Suprapubic skin (tissue), 4 donors: Measurements from ENCODE around the gene IL17RC. TPM values are rescaled to one million over a fixed set of nuclear protein-coding genes. Genes with fewer than 3 reads are reported as not detected.
A peak's percentile ranks its signal among the peaks of the same experiment; 100 is the strongest.

ENCODE experiments used
- DNase-seq, 2 donors: peaks; one replicate each; pipeline ENCODE4 v3.0.0-alpha.2; 2019; ENCODE audit warnings: low spot score in 2 of 2
- H3K27ac ChIP-seq: fragments of 200-600 bp; sonication (generic); one replicate; pipeline ENCODE4 v1.5.1; 2019
- H3K27me3 ChIP-seq: fragments of 200-600 bp; sonication (generic); one replicate; pipeline ENCODE4 v1.5.1; 2019
- H3K36me3 ChIP-seq: fragments of 200-600 bp; sonication (generic); one replicate; pipeline ENCODE4 v1.5.1; 2019
- H3K4me1 ChIP-seq: fragments of 200-600 bp; sonication (generic); one replicate; pipeline ENCODE4 v1.5.1; 2019
- H3K4me3 ChIP-seq: fragments of 200-600 bp; sonication (generic); one replicate; pipeline ENCODE4 v1.5.1; 2019; ENCODE audit warnings: mild to moderate bottlenecking
- H3K9me3 ChIP-seq: fragments of 200-600 bp; sonication (generic); one replicate; pipeline ENCODE4 v1.5.1; 2019
- EP300 ChIP-seq: sonication (generic); formaldehyde crosslinking; IDR thresholded peaks from one replicate; pipeline ENCODE4 v1.6.1; 2017; ENCODE audit warnings: antibody characterized with exemption
- POLR2A ChIP-seq, 2 donors: fragments of 450-650 bp; IDR thresholded peaks; one replicate each; pipeline ENCODE4 v1.6.1; 2017; ENCODE audit warnings: antibody characterized with exemption in 2 of 2, mild to moderate bottlenecking in 2 of 2, moderate library complexity in 2 of 2
- POLR2AphosphoS5 ChIP-seq, 3 donors: sonication (generic); formaldehyde crosslinking; IDR thresholded peaks; one replicate each; pipeline ENCODE4 v1.6.1; 2017; ENCODE audit warnings: antibody characterized with exemption in 3 of 3
- WGBS: methylation state at CpG from one replicate; pipeline ENCODE4 v1.1.5; 2018; 5-methylcytosine and 5-hydroxymethylcytosine counted together
- total RNA-seq, 4 donors: library from RNA; depleted of rRNA; stranded (reverse); fragments of >200 nt; gene quantifications; one replicate each; pipeline ENCODE4 v1.1.0, GENCODE V29; 2016
- TF ChIP-seq, protein P1 (sequence below), 2 donors: fragments of 200-600 bp in 1 of 2; fragments of 450-650 bp in 1 of 2; sonication (generic) in 1 of 2; IDR thresholded peaks; one replicate each; pipeline ENCODE4 v1.5.1; 2016 to 2019; ENCODE audit warnings: antibody characterized with exemption in 2 of 2, mild to moderate bottlenecking in 1 of 2, moderate library complexity in 1 of 2

The IL17RC gene
- total RNA-seq, 4 donors from 2014 or later = 92.5 to 185 (median 137) TPM

DNA sequence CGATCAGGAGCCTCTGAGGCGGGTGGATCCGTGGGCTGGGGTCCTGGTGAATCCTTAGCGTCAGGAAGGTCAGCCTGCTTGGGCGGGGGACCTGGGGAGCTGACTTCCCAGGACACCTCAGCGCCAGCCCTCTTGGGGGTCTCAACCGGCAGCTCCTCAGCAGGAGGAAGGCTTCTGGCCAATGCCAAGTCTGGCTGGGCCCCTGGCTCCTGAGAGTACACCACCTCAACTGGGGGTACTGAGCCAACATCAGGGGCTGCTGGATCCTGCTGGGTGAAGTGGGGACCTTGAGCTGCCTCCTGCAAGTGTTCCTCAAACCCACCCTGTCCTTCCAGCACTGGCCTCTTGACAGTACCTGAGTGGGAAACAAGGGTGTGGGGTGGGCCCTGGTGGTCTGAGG is 32.2 kb downstream of the IL17RC start:
- 100% methylated on average over 7 of the region's 7 CpGs for WGBS
- no peak overlapping the region for H3K27ac ChIP-seq
- no peaks in the 10 kb centered on the region for H3K27me3 ChIP-seq
- no peak for DNase-seq
- TF ChIP-seq, protein P1, sequence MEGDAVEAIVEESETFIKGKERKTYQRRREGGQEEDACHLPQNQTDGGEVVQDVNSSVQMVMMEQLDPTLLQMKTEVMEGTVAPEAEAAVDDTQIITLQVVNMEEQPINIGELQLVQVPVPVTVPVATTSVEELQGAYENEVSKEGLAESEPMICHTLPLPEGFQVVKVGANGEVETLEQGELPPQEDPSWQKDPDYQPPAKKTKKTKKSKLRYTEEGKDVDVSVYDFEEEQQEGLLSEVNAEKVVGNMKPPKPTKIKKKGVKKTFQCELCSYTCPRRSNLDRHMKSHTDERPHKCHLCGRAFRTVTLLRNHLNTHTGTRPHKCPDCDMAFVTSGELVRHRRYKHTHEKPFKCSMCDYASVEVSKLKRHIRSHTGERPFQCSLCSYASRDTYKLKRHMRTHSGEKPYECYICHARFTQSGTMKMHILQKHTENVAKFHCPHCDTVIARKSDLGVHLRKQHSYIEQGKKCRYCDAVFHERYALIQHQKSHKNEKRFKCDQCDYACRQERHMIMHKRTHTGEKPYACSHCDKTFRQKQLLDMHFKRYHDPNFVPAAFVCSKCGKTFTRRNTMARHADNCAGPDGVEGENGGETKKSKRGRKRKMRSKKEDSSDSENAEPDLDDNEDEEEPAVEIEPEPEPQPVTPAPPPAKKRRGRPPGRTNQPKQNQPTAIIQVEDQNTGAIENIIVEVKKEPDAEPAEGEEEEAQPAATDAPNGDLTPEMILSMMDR (IDR thresholded peaks at IDR 0.05) = no peak
- no peak for TF ChIP-seq POLR2A (IDR thresholded peaks at IDR 0.05)
- TF ChIP-seq POLR2AphosphoS5 (IDR thresholded peaks at IDR 0.05) = no peak
- no peak for TF ChIP-seq EP300
- peaks cover 8% of the 10 kb centered on the region for H3K36me3 ChIP-seq
- peaks cover 34% of the 10 kb centered on the region for H3K4me1 ChIP-seq
- H3K9me3 ChIP-seq = no peaks in the 10 kb centered on the region
- no peak overlapping the region for H3K4me3 ChIP-seq

DNA sequence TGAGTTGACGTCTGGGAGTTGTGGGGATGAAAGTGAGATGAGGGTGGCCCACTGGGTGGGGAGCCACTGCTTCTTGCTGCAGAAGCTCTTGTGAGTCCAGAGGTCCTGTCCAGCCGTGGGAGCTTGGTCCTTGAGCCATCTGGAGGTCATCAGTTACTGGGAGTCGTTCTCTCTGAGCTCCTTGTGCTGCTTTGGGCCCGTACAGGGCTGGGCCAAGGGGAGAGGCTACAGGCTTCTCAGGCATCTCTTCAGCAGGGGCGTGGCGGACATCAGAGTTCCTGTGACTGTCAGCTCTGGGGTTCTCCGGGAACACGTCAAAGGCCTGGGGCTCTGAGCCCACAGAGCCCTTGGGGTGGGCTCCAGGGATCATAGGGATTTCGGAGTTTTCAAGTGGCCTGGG is 32.7 kb downstream of the IL17RC start:
- Histone ChIP-seq H3K27ac (no peak overlapping the region), H3K36me3 (peaks cover 4% of the 10 kb centered on the region), H3K4me1 (peaks cover 34% of the 10 kb centered on the region), H3K4me3 (no peak overlapping the region), H3K27me3 (no peaks in the 10 kb centered on the region), H3K9me3 (no peaks in the 10 kb centered on the region)
- TF ChIP-seq POLR2A (IDR thresholded peaks at IDR 0.05) (no peak), POLR2AphosphoS5 (IDR thresholded peaks at IDR 0.05) (no peak), EP300 (no peak)
- TF ChIP-seq, protein P1 (IDR thresholded peaks at IDR 0.05) = no peak
- DNase-seq = peak in 1 of 2 donors; percentile 64
- WGBS = 83% methylated on average over 1 of the region's 9 CpGs

- H3K4me3 ChIP-seq = no peak overlapping the region
- TF ChIP-seq EP300 = no peak
- TF ChIP-seq, protein P1 (IDR thresholded peaks at IDR 0.05) = no peak
- TF ChIP-seq POLR2AphosphoS5 (IDR thresholded peaks at IDR 0.05) = no peak
- no peak for TF ChIP-seq POLR2A (IDR thresholded peaks at IDR 0.05)
- H3K4me1 ChIP-seq = peaks cover 31% of the 10 kb centered on the region
- H3K36me3 ChIP-seq = peaks cover 4% of the 10 kb centered on the region
- no peak for DNase-seq
- H3K9me3 ChIP-seq = no peaks in the 10 kb centered on the region
- H3K27me3 ChIP-seq = no peaks in the 10 kb centered on the region
- WGBS = 41% methylated on average over 6 of the region's 7 CpGs
- H3K27ac ChIP-seq = no peak overlapping the region
Observed at GRCh38 chr3:9951126-9951525, 34.2 kb downstream of the IL17RC start.

- WGBS = 35% methylated on average over 10 of the region's 10 CpGs
- Histone ChIP-seq H3K9me3 (no peaks in the 10 kb centered on the region), H3K36me3 (peaks cover 4% of the 10 kb centered on the region), H3K4me3 (peak overlapping the region; percentile 63), H3K4me1 (peaks cover 28% of the 10 kb centered on the region), H3K27ac (no peak overlapping the region), H3K27me3 (no peaks in the 10 kb centered on the region)
- no peak for TF ChIP-seq POLR2A (IDR thresholded peaks at IDR 0.05)
- TF ChIP-seq, protein P1 (IDR thresholded peaks at IDR 0.05) = no peak
- no peak for TF ChIP-seq EP300
- TF ChIP-seq POLR2AphosphoS5 (IDR thresholded peaks at IDR 0.05) = no peak
- DNase-seq = no peak
Observed at GRCh38 chr3:9951598-9951961, 34.7 kb downstream of the IL17RC start.

GRCh38 chr3:9951962-9952805 is 35.3 kb downstream of the IL17RC start, which contains the start of gene PRRT3:
Gene PRRT3 (minus strand): TSS chr3:9952408. CDS start chr3:9950115, 2,293 bp downstream.
- peaks cover 4% of the 10 kb centered on the region for H3K36me3 ChIP-seq
- TF ChIP-seq EP300 (no peak), POLR2A (IDR thresholded peaks at IDR 0.05) (no peak), POLR2AphosphoS5 (IDR thresholded peaks at IDR 0.05) (no peak)
- TF ChIP-seq, protein P1 (IDR thresholded peaks at IDR 0.05) = no peak
- peak within 1 kb of the TSS; percentile 63 for H3K4me3 ChIP-seq
- peaks cover 25% of the 10 kb centered on the region for H3K4me1 ChIP-seq
- WGBS = 7% methylated on average over 23 of the region's 52 CpGs
- H3K27ac ChIP-seq = no peak within 1 kb of the TSS
- no peaks in the 10 kb centered on the region for H3K9me3 ChIP-seq
- no peak for DNase-seq
- no peaks in the 10 kb centered on the region for H3K27me3 ChIP-seq
